Measurements from ENCODE around the gene TBX20. TPM values are rescaled to one million over a fixed set of nuclear protein-coding genes. Genes with fewer than 3 reads are reported as not detected.
A peak's percentile ranks its signal among the peaks of the same experiment; 100 is the strongest.
"Not testable (repeated sequence)": the region's sequence is repeated elsewhere in the genome, so short reads cannot be mapped to it uniquely, and the experiment has no call there.

Gene TBX20
- total and polyA plus RNA-seq, 2 of the 8 experiments (the other 6 are each of a cell fraction or from before 2014, with no cell fraction given) = 0.08 to 0.26 TPM

DNA sequence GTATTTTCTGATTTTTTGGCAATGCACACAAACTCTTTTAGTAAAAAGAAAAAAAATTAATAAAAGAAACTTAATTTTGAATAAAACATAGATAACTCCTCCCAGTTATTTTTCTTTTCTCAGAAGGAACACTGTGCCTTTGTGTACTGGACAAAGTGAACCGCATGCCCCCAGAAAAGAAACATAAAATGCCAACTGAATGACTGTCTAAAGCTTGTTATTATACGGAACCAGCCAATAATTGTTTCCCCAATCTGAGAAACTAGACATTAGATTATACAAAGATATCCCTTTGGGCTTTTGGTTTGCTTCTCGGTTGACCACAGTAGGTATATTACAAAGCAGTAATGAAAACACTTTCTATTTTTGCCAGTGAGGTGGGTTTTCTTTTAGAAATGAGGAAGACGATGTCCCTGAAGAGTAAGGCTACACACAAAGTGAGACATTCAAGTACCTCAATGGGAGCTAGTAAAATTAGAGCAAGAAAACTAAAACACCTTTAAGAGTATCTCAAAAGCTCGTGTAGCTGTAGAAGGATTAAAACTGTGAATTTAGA, 25.3 kb downstream of the TBX20 start:
- H3K9ac ChIP-seq (replicated peaks in 1 of 4; ENCODE audit: extremely low read depth in 1 of 4, low read depth in 3 of 4, low read length in 3 of 4); DNase-seq (ENCODE audit: low read depth in 1 of 2, low spot score in 2 of 2); H2AK5ac ChIP-seq (ENCODE audit: low read depth, low read length); H3K9me3 ChIP-seq (ENCODE audit: insufficient read depth in 2 of 2, low read depth in 1 of 2, low read length in 1 of 2); H3K4ac ChIP-seq (replicated peaks; ENCODE audit: insufficient read length, low read depth, low read length); H4K8ac ChIP-seq (ENCODE audit: extremely low read depth, insufficient read depth, low read length); H3K23me2 ChIP-seq (ENCODE audit: low read depth, low read length); POLR2A ChIA-PET (ENCODE audit: partially characterized antibody); H2BK120ac ChIP-seq (replicated peaks; ENCODE audit: low read depth, low read length); H4K20me1 ChIP-seq (replicated peaks in 1 of 2; ENCODE audit: control insufficient read depth in 1 of 2, insufficient read depth in 2 of 2, low read length in 2 of 2); H2BK15ac ChIP-seq (ENCODE audit: low read length); H3K27me3 ChIP-seq (replicated peaks in 1 of 4; ENCODE audit: control insufficient read depth in 3 of 4, extremely low read depth in 1 of 4, insufficient read depth in 3 of 4, low read length in 3 of 4); H3K79me1 ChIP-seq (ENCODE audit: low read depth, low read length); H2AFZ ChIP-seq (ENCODE audit: low read length); H3K4me2 ChIP-seq (ENCODE audit: insufficient read depth in 1 of 2, low read depth in 2 of 2, low read length in 2 of 2); H3K79me2 ChIP-seq (ENCODE audit: control insufficient read depth in 1 of 2, insufficient read depth in 2 of 2, low read length in 2 of 2); H3K56ac ChIP-seq (replicated peaks; ENCODE audit: insufficient read length, low read depth, low read length); H2BK20ac ChIP-seq (ENCODE audit: low read length); H2BK5ac ChIP-seq (ENCODE audit: low read depth, low read length); H3K4me1 ChIP-seq (replicated peaks in 1 of 4; ENCODE audit: control insufficient read depth in 3 of 4, insufficient read depth in 4 of 4, low read length in 3 of 4); H3K14ac ChIP-seq (ENCODE audit: insufficient read length); H3K4me3 ChIP-seq (ENCODE audit: extremely low read depth in 1 of 4, insufficient read depth in 2 of 4, low read depth in 3 of 4, low read length in 4 of 4); H2BK12ac ChIP-seq (ENCODE audit: low read depth, low read length); H3K27ac ChIP-seq (ENCODE audit: low read depth, low read length); H3K36me3 ChIP-seq (ENCODE audit: control insufficient read depth in 2 of 4, insufficient read depth in 4 of 4, low read length in 3 of 4); H3K23ac ChIP-seq (ENCODE audit: insufficient read length); H4K5ac ChIP-seq (ENCODE audit: insufficient read length, low read depth, low read length); H3K18ac ChIP-seq (ENCODE audit: extremely low read depth, low read length); H4K91ac ChIP-seq (replicated peaks; ENCODE audit: insufficient read length, low read length): not testable (repeated sequence)
- WGBS, 2 experiments (ENCODE audit: extremely low coverage in 1 of 2, insufficient coverage in 1 of 2, insufficient read length in 1 of 2, insufficient replicate concordance in 2 of 2, low coverage in 1 of 2, low lambda C conversion rate in 2 of 2, missing lambda C conversion rate in 1 of 2) = 93% methylated on average over 5 of the region's 5 CpGs; no CpG with 5 or more reads in 1 of the 2 experiments
- FAIRE-seq = peak; percentile 39
- CTCF ChIA-PET (ENCODE audit: partially characterized antibody) = interaction anchor here (0.6 kb wide), 1 partner anchor 291 kb away, joined by 3 read pairs; no protein-coding TSS in a partner anchor

DNA sequence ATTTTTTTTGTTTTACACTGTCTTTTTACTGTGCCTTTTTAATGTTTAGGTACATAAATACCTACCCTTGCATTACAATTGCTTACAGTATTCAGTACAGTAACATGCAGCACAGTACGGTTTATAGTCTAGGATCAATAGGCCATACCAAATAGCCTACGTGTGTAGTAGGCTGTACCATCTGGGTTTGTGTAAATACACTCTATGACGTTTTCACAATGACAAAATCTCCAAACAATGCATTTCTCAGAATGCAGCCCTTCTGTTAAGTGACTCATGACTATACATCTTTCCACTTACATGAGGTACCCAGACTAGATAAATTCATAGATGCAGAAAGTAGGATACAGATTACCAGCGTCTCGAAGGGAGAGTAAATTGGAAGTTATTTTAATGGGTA, 26.5 kb downstream of the TBX20 start:
- H2AK5ac ChIP-seq (ENCODE audit: low read depth, low read length); H3K27ac ChIP-seq (ENCODE audit: low read depth, low read length); H3K4me2 ChIP-seq (ENCODE audit: insufficient read depth in 1 of 2, low read depth in 2 of 2, low read length in 2 of 2); FAIRE-seq; H3K23me2 ChIP-seq (ENCODE audit: low read depth, low read length); H3K9ac ChIP-seq (replicated peaks in 1 of 4; ENCODE audit: extremely low read depth in 1 of 4, low read depth in 3 of 4, low read length in 3 of 4); POLR2A ChIA-PET (ENCODE audit: partially characterized antibody); H3K79me2 ChIP-seq (ENCODE audit: control insufficient read depth in 1 of 2, insufficient read depth in 2 of 2, low read length in 2 of 2); H2BK15ac ChIP-seq (ENCODE audit: low read length); H3K9me3 ChIP-seq (ENCODE audit: insufficient read depth in 2 of 2, low read depth in 1 of 2, low read length in 1 of 2); H3K4ac ChIP-seq (replicated peaks; ENCODE audit: insufficient read length, low read depth, low read length); H3K56ac ChIP-seq (replicated peaks; ENCODE audit: insufficient read length, low read depth, low read length); H2BK120ac ChIP-seq (replicated peaks; ENCODE audit: low read depth, low read length); H3K4me3 ChIP-seq (ENCODE audit: extremely low read depth in 1 of 4, insufficient read depth in 2 of 4, low read depth in 3 of 4, low read length in 4 of 4); H2BK12ac ChIP-seq (ENCODE audit: low read depth, low read length); H2BK5ac ChIP-seq (ENCODE audit: low read depth, low read length); H3K27me3 ChIP-seq (replicated peaks in 1 of 4; ENCODE audit: control insufficient read depth in 3 of 4, extremely low read depth in 1 of 4, insufficient read depth in 3 of 4, low read length in 3 of 4); H4K5ac ChIP-seq (ENCODE audit: insufficient read length, low read depth, low read length); H3K79me1 ChIP-seq (ENCODE audit: low read depth, low read length); DNase-seq (ENCODE audit: low read depth in 1 of 2, low spot score in 2 of 2); H3K14ac ChIP-seq (ENCODE audit: insufficient read length); H3K23ac ChIP-seq (ENCODE audit: insufficient read length); H2BK20ac ChIP-seq (ENCODE audit: low read length); H3K36me3 ChIP-seq (ENCODE audit: control insufficient read depth in 2 of 4, insufficient read depth in 4 of 4, low read length in 3 of 4); H2AFZ ChIP-seq (ENCODE audit: low read length); H4K8ac ChIP-seq (ENCODE audit: extremely low read depth, insufficient read depth, low read length); H4K91ac ChIP-seq (replicated peaks; ENCODE audit: insufficient read length, low read length); H4K20me1 ChIP-seq (replicated peaks in 1 of 2; ENCODE audit: control insufficient read depth in 1 of 2, insufficient read depth in 2 of 2, low read length in 2 of 2); H3K18ac ChIP-seq (ENCODE audit: extremely low read depth, low read length); H3K4me1 ChIP-seq (replicated peaks in 1 of 4; ENCODE audit: control insufficient read depth in 3 of 4, insufficient read depth in 4 of 4, low read length in 3 of 4): not testable (repeated sequence)
- CTCF ChIA-PET (ENCODE audit: partially characterized antibody) = interaction anchor here (0.7 kb wide), 1 partner anchor 45 kb away, joined by 3 read pairs; no protein-coding TSS in a partner anchor
- 86% methylated on average over 5 of the region's 5 CpGs; no CpG with 5 or more reads in 1 of the 2 experiments for WGBS, 2 experiments (ENCODE audit: extremely low coverage in 1 of 2, insufficient coverage in 1 of 2, insufficient read length in 1 of 2, insufficient replicate concordance in 2 of 2, low coverage in 1 of 2, low lambda C conversion rate in 2 of 2, missing lambda C conversion rate in 1 of 2)

All from H1 (cell line).